Posterior vena cava (tissue), 2 donors: ENCODE results near the gene CD2BP2. TPM values are rescaled to one million over a fixed set of nuclear protein-coding genes. Genes with fewer than 3 reads are reported as not detected.
"Not testable (repeated sequence)": the region's sequence is repeated elsewhere in the genome, so short reads cannot be mapped to it uniquely, and the experiment has no call there.

Source experiments
- DNase-seq: peaks from one replicate; pipeline ENCODE4 v3.0.0-alpha.2; 2020; ENCODE audit warnings: low spot score
- intact Hi-C, 2 donors: fragments of 100-400 bp; cut with DNase I; formaldehyde crosslinking; loops; one replicate each; pipeline versions ENCODE4 v1.14.1 to v1.14.2; 2022 to 2023
- long read RNA-seq, 2 donors: library from polyadenylated mRNA; unstranded; transcript quantifications; one replicate each; pipeline ENCODE4 v2.0.0, GENCODE V29; 2020 to 2021
- total RNA-seq, 2 donors: library from RNA; stranded (reverse); fragmentation: NEBNext Ultra II Directional; extraction: Animal tissue kit (Norgen Biotek cat#: 25700); gene quantifications; one replicate each; pipeline ENCODE4 v1.2.1, GENCODE V29; 2021
- donor health status: DM: yes; HTN: yes; CAD: no.
- donor health status: DM: yes; HTN: yes; CAD: no.

The CD2BP2 gene
- total RNA-seq = 10 to 100 TPM; 47.9 to 54.2 TPM
- long read RNA-seq, donor 1, transcript CD2BP2-201 (7 exons, 3,421 nt) = major isoform, 32 of 42 reads
- long read RNA-seq, donor 1, partial matches to known transcripts = 5 of 42 reads
- long read RNA-seq, donor 1, other reads (novel, unspliced or antisense) = 5 of 42 reads
- long read RNA-seq, donor 2, transcript CD2BP2-201 (7 exons, 3,421 nt) = major isoform, 201 of 219 reads
- long read RNA-seq, donor 2, partial matches to known transcripts = 3 of 219 reads
- long read RNA-seq, donor 2, other reads (novel, unspliced or antisense) = 13 of 219 reads

DNA sequence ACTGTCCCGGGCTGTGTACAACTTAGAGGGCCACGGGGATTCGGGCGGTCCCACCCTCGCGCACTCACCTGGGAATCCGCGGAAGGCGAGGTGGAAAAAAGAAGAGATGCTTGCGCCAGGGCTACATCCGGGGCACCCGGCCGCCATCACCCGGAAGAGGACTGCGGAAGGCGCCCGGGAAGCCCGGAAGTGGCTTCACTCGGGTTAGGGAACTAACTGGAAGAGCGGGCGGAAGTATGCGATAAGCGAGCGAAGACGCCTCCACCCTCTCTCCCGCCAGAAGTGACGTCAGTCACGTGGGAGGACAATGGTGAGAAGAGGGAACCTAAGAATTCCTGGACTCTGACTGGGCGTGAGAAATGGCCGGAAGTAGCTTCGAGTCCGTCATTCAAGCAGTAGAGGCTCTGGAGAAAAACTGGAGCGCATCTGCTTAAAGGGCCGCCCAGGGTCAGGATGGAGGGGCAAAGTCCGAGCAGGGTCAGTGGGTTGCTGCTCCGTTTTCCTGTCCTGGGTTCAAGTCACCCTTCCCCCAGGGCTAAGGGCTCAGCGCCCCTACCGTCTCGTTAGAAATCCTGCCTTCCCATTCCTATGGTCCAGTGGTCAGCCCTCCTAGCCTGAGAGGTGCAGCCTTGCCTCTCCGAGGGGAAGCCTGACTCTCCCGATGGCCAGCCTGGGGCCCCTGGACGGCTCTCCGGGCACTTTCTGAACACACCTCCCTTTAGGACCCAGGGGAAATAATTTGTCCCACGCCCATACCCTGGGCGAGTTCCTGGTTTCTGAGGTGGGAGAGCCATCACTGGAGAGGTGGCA, at the start of gene CD2BP2:
CD2BP2 (minus strand) TSS at position 165 of the 810 bp plus-strand sequence. CDS start 627 bp downstream, outside the sequence.
- DNase-seq = peak; percentile 99
- intact Hi-C loops = no loop called here

DNA sequence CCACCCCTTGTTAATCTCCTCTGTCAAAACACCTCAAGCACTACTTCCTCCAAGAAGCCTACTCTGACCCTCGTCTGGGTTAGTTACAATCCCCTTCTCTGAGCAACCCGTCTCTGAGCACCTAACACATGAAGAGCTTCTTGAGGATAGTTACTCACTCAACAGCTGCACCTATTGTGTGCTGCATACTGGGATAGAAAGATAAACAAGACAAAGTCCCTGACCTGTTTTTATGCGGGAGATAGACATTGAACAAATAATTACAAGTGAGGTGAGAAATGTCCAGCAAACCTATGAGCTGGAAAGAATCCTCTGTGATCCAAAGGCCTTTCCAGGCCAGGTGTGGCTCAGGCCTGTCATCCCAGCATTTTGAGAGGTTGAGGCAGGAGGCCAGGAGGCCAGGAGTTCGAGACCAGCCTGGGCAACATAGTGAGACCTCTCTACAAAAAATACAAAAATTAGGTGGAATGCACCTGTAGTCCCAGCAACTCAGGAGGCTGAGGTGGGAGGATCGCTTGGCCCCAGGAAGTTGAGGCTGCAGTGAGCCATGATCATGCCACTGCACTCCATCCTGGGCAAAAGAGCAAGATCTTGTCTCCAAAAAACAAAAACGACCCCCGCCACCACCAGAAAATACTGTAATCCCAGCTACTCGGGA, 46.8 kb upstream of the CD2BP2 start:
- intact Hi-C loops = no loop called here
- DNase-seq = no peak

GRCh38 chr16:30399435-30400186, 44.5 kb upstream of the CD2BP2 start:
- no peak for DNase-seq
- intact Hi-C loops = no loop called here

DNA sequence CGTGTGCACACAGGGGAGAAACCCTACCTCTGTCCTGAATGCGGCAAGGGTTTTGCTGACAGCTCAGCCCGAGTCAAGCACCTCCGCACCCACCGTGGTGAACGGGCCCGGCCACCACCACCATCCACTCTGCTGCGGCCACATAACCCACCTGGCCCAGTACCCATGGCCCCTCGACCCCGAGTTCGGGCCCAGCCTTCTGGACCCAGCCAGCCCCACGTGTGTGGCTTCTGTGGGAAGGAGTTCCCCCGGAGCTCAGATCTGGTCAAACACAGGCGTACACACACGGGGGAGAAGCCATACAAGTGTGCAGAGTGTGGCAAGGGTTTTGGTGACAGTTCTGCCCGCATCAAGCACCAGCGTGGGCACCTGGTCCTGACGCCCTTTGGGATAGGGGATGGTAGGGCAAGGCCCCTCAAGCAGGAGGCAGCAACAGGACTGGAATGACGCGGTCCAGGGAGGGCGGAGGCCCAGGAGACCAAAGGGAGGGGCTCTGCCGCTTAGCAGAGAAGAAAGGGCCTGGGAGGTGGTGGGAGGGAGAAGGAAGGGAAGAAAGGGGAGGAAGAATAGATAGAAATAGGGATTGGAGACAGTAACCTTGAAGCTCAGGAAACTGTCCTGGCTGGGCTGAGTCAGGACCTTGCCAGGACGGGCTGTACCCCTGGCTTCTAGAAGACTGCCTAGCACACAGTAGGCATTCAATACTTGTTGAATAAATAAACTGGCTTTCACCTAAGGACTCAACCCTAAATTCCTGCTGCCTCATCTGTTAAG, 43.7 kb upstream of the CD2BP2 start:
- intact Hi-C loops = no loop called here
- DNase-seq = no peak

DNA sequence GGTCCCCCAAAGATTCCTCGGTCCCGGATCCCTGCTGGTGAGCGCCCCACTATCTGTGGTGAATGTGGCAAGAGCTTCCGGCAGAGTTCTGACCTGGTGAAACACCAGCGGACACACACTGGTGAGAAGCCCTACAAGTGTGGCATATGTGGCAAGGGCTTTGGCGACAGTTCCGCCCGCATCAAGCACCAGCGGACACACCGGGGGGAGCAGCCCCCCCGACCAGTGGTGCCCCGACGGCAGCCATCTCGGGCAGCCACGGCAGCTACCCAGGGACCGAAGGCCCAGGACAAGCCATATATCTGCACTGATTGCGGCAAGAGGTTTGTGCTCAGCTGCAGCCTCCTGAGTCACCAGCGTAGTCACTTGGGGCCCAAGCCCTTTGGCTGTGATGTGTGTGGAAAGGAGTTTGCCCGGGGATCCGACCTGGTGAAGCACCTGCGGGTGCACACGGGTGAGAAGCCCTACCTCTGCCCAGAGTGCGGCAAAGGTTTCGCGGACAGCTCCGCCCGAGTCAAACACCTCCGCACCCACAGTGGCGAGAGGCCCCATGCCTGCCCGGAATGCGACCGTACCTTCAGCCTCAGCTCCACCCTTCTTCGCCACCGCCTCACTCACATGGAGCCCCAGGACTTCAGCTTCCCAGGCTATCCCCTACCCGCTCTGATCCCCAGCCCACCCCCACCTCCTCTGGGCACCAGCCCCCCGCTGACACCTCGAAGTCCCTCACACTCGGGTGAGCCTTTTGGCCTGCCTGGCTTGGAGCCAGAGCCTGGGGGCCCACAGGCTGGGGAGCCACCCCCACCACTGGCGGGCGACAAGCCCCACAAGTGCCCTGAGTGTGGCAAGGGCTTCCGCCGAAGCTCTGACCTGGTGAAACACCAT, 42.9 kb upstream of the CD2BP2 start:
- intact Hi-C loops = no loop called here

GRCh38 chr16:30397056-30397455, 41.9 kb upstream of the CD2BP2 start:
- no peak for DNase-seq
- intact Hi-C loops = no loop called here

More for the DNA sequence above, 42.9 kb upstream of the CD2BP2 start:
- no peak for DNase-seq

GRCh38 chr16:30396627-30397026, 41.5 kb upstream of the CD2BP2 start:
- intact Hi-C loops, DNase-seq: not testable (repeated sequence)

DNA sequence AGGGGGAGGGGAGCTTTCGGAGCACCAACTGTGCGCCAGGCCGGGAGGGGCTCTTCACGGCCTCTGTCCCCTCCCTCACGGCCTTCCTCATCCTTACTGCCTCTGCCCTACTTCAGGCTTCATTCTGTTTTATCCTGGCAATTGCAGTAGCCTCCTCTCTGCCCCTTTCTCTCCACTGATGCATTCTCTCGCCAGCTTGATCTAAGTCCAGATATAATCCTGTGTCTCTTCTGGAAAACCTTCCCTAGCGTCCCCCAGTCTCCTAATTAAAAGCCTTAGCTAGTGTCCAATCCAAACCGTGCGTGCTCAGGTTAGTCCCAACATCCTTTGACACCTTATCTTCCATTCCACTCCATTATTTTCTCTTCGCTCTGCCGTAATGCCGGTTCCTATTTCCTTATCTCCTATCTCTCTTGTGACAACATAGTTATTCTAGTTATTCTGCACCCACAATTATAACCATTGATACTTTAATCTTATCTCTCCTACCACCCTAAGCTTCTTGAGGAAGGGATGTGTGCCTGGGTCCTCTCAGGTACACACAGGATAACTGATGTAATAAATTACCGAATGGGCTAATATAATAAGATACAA, 41.0 kb upstream of the CD2BP2 start:
- intact Hi-C loops = no loop called here
- no peak for DNase-seq

DNA sequence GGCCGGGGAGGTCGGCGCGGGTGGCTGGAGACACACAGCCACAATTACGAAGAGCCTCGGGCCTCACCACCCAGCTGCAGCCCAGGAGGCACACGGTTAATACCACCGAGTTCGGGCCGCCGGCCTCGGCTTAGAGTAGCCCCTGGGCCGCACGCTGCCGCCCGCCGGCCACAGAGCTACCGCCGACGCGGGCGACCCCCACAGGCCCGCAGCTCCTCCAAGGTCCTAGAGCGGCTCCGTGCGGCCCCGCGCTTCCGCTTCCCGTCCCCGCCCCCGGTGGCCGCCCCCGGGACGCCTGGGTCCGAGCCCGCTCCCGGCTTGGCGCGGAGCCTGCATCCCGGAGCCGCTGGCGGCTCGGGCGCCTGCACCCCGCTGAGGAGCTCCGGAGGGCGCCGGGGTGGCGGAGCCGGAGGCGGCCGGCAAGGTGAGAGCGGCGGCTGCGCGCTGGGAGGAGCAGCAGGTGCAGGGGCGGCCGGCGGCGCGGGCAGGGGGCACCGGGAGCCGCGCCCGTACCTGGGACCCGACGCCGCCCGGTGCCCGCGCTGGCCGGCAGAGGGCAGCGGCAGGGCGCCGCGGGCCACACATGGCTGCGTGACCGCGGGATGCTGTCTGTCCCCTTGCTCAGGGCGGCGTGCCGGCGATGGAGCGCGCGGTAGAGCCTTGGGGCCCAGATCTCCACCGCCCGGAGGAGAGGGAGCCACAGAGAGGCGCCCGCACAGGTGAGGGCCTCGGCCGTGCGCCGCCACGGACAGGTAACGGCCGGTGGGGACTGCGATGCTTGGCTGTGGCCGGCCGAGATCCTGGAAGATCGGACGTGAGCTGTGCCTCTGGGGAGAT, 40.3 kb upstream of the CD2BP2 start, which contains the start of gene ZNF48:
ZNF48 (plus strand) TSS at position 266 of the 837 bp plus-strand sequence; CDS start at position 641, 375 bp downstream.
- peak; percentile 97 for DNase-seq
- intact Hi-C loops = no loop called here

- intact Hi-C loops = no loop called here
- no peak for DNase-seq
These were observed 39.6 kb upstream of the CD2BP2 start for GRCh38 chr16:30394592-30395154.

DNA sequence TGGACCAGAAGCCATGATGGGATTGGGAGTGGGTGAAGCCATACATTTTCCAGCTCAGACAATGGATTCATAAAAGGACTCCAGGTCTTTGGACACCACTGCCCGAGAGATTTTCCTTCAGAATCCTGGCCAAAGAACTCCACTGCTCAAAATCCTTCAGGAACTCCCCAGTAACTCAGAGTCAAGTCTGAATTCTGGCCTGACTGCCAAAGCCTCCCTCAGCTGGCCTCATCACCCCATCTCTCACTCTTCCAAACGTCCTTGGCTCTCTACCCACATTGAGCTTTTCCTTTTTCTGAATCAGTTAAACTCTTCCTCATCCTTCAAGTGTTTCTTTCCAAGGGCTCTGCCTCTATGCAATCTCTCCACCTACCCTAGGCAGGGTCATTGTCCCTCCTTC, 28.4 kb upstream of the CD2BP2 start:
- no peak for DNase-seq
- intact Hi-C loops = no loop called here

DNA sequence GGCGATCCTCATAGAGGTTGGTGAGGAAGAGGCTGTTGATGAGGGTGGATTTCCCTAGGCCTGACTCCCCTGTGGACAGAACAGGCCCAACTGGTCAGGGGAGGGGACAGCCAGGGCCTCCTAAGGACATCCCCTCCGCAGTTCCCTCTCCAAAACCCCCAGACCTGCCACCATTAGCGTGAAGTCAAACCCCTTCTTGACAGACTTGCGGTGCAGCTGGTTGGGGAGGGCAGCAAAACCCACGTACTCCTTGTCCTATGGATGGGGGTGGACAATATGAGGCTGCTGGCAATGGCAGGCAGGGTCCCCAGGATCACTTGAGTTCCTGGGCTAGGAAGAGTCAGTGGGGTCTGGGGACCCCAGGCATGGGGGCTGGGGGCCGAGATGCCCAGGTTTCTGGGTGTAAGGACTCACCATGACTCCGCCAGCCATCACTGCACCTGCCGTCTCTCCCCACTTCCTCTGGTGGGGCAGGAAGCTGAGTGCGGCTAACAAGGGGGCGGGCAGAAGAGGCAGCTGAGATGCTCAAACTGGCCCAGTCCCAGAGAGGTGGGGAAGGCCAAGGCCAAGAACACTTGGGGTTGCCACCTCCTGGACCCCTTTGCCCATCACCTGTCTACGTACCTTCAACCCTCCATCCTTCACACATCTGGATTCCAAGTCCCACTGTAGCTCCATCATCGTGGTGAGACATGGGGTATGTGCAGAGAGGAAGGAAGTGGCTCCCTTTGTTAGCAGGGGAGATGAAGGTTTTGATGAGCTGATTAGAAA, 27.2 kb upstream of the CD2BP2 start, which contains the start of gene SEPTIN1:
SEPTIN1 (minus strand) TSS at position 451 of the 771 bp plus-strand sequence; CDS start at position 432, 19 bp downstream.
- DNase-seq = no peak
- intact Hi-C loops = no loop called here

GRCh38 chr16:30381291-30382041, 26.4 kb upstream of the CD2BP2 start:
- intact Hi-C loops = no loop called here
- no peak for DNase-seq

DNA sequence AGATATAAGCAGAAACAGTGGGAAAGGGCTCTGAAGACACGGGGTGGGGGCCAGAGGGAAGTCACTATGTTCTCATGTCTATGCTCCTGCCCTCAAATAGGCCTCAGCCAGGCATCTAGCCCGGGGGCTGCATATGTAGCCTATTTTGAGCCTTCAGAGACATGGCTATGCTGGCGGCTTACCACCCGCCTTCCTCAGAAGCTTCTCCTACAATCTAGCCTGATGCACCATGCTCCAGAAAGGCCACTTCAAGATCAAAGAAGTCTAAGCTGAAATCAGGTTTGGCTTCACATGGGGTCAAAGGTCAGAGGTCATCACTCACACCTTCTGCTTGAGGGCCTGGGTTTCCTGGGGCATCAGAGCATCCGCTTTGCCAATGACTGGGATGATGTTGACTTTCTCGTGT, 25.7 kb upstream of the CD2BP2 start:
- intact Hi-C loops = no loop called here

More for the DNA sequence above, 25.7 kb upstream of the CD2BP2 start:
- no peak for DNase-seq
